Calu3 (cell line): ENCODE measurements around the gene KCNE2. TPM values are rescaled to one million over a fixed set of nuclear protein-coding genes. Genes with fewer than 3 reads are reported as not detected.

Experiments
- Bru-seq: library from RNA; stranded (reverse); fragments of 400-500 nt; gene quantifications from one replicate; lab custom pipeline; 2021; lab: Mats Ljungman, UMichigan
- BruChase-seq, 2 experiments: library from RNA; stranded (reverse); fragments of 400-500 nt; gene quantifications; one replicate each; lab custom pipeline; 2021; lab: Mats Ljungman, UMichigan
- BruUV-seq: library from RNA; stranded (reverse); fragments of 400-500 nt; replicated peaks from 2 replicates; lab custom pipeline; 2021; lab: Mats Ljungman, UMichigan
- CTCF ChIA-PET: fragments of 300-600 bp; sonication (Branson Sonifier 250); formaldehyde crosslinking; loops from one replicate; lab custom pipeline; 2022; ENCODE audit warnings: antibody characterized with exemption; lab: Charles Lee
- DNase-seq: peaks from one replicate; pipeline ENCODE4 v3.0.0; 2022
- H3K27ac Mint-ChIP-seq: one replicate; pipeline ENCODE4 v1.8.0; 2022; ENCODE audit warnings: mixed read lengths; ENCODE audit not compliant: unreplicated experiment
- H3K27me3 Mint-ChIP-seq: one replicate; pipeline ENCODE4 v1.8.0; 2022; ENCODE audit warnings: mixed read lengths; ENCODE audit not compliant: unreplicated experiment
- H3K36me3 Mint-ChIP-seq: one replicate; pipeline ENCODE4 v1.8.0; 2022; ENCODE audit warnings: mild to moderate bottlenecking, moderate library complexity, mixed read lengths; ENCODE audit not compliant: insufficient read depth, unreplicated experiment
- H3K4me1 Mint-ChIP-seq: one replicate; pipeline ENCODE4 v1.8.0; 2022; ENCODE audit warnings: mild to moderate bottlenecking, low read depth, mixed read lengths; ENCODE audit not compliant: unreplicated experiment
- H3K4me3 Mint-ChIP-seq: one replicate; pipeline ENCODE4 v1.8.0; 2022; ENCODE audit warnings: mild to moderate bottlenecking, low read depth, moderate library complexity, mixed read lengths; ENCODE audit not compliant: unreplicated experiment
- H3K9me3 Mint-ChIP-seq: one replicate; pipeline ENCODE4 v1.8.0; 2022; ENCODE audit warnings: low read depth, mixed read lengths; ENCODE audit not compliant: unreplicated experiment
- CTCF ChIP-seq: fragments of 200-600 bp; IDR thresholded peaks from one replicate; pipeline ENCODE4 v1.8.0; 2022; ENCODE audit warnings: antibody characterized with exemption; ENCODE audit not compliant: unreplicated experiment
- intact Hi-C: fragments of 100-400 bp; cut with micrococcal nuclease; formaldehyde crosslinking; loops from one replicate; pipeline ENCODE4 v1.10.0; 2022; ENCODE audit not compliant: unreplicated experiment
- long read RNA-seq: library from polyadenylated mRNA; stranded (forward); transcript quantifications from one replicate; pipeline ENCODE4 v2.0.0, GENCODE V29; 2022
- total RNA-seq: library from RNA; stranded (reverse); gene quantifications from 2 replicates; pipeline ENCODE4 v1.2.3, GENCODE V29; 2022

Gene KCNE2
- total RNA-seq (not detected in 2 replicates), Bru-seq, nascent RNA (percentile 16 among the genes with signal in this experiment), BruChase-seq, experiment 1, labeled RNA remaining after a 6-hour chase (percentile 13 among the genes with signal in this experiment), BruChase-seq, experiment 2, labeled RNA remaining after a 2-hour chase (percentile 18 among the genes with signal in this experiment)
- long read RNA-seq: 0 reads

- TF ChIP-seq CTCF: no peak
- Mint-ChIP-seq H3K27me3 (peaks cover 22% of the 10 kb centered on the region), H3K36me3 (no peaks in the 10 kb centered on the region), H3K9me3 (no peaks in the 10 kb centered on the region), H3K4me1 (peaks cover 8% of the 10 kb centered on the region), H3K4me3 (no peak within 1 kb of the TSS), H3K27ac (no peak within 1 kb of the TSS)
- CTCF ChIA-PET: no interaction called here
- no TSS peak for BruUV-seq
- no peak for DNase-seq
- intact Hi-C loops: no loop called here
Measured at GRCh38 chr21:34363733-34364132, at the start of gene KCNE2. TSS of gene KCNE2 (plus strand) at chr21:34364006. CDS start at chr21:34370479, 6,473 bp downstream.

GRCh38 chr21:34319585-34319984 is 44.2 kb upstream of the KCNE2 start:
- no TSS peak for BruUV-seq
- Mint-ChIP-seq H3K4me1 (no peaks in the 10 kb centered on the region), H3K9me3 (no peaks in the 10 kb centered on the region), H3K27me3 (peaks cover 60% of the 10 kb centered on the region), H3K36me3 (no peaks in the 10 kb centered on the region), H3K27ac (no peak overlapping the region), H3K4me3 (no peak overlapping the region)
- no peak for TF ChIP-seq CTCF
- CTCF ChIA-PET: interaction anchor here (1.2 kb wide), 1 partner anchor 28 kb away, joined by 4 read pairs; no protein-coding TSS in a partner anchor
- DNase-seq: no peak
- intact Hi-C loops: no loop called here

- CTCF ChIA-PET: no interaction called here
- Mint-ChIP-seq H3K4me3 (no peak overlapping the region), H3K27ac (no peak overlapping the region), H3K9me3 (no peaks in the 10 kb centered on the region), H3K36me3 (no peaks in the 10 kb centered on the region), H3K27me3 (peaks cover 56% of the 10 kb centered on the region), H3K4me1 (no peaks in the 10 kb centered on the region)
- TF ChIP-seq CTCF: no peak
- no TSS peak for BruUV-seq
- intact Hi-C loops: no loop called here
- DNase-seq: no peak
Measured at GRCh38 chr21:34320011-34320410, 43.8 kb upstream of the KCNE2 start.

GRCh38 chr21:34330055-34330454 is 33.8 kb upstream of the KCNE2 start:
- H3K36me3 Mint-ChIP-seq: no peaks in the 10 kb centered on the region
- intact Hi-C loops: no loop called here

More at GRCh38 chr21:34330055-34330454, 33.8 kb upstream of the KCNE2 start:
- Mint-ChIP-seq H3K27me3 (peaks cover 27% of the 10 kb centered on the region), H3K27ac (no peak overlapping the region), H3K4me1 (no peaks in the 10 kb centered on the region), H3K4me3 (no peak overlapping the region), H3K9me3 (no peaks in the 10 kb centered on the region)
- no peak for TF ChIP-seq CTCF
- CTCF ChIA-PET: no interaction called here
- DNase-seq: no peak
- BruUV-seq: no TSS peak
